Right ventricle myocardium superior (tissue), 1 donor: ENCODE measurements around the gene TMEM91. TPM values are rescaled to one million over a fixed set of nuclear protein-coding genes. Genes with fewer than 3 reads are reported as not detected.
A peak's percentile ranks its signal among the peaks of the same experiment; 100 is the strongest.

Source experiments
- ATAC-seq: fragments of 200-7000 bp; cut with Tn5 transposase; one replicate; pipeline ENCODE4 v1.9.1; 2020; ENCODE audit warnings: mild to moderate bottlenecking; ENCODE audit not compliant: poor library complexity
- DNase-seq: peaks from one replicate; pipeline ENCODE4 v3.0.0-alpha.2; 2020
- intact Hi-C: fragments of 100-400 bp; cut with DNase I; formaldehyde crosslinking; loops from one replicate; pipeline ENCODE4 v1.11.2; 2022
- total RNA-seq: library from RNA; stranded (reverse); fragmentation: NEBNext Ultra II Directional; extraction: Animal tissue kit (Norgen Biotek cat#: 25700); gene quantifications from one replicate; pipeline ENCODE4 v1.2.1, GENCODE V29; 2021
- donor health status: DM: no; HTN: yes; CAD: no; lungs with severe emphysema.

The TMEM91 gene
- total RNA-seq, 1 donor from 2014 or later = 3.5 TPM

DNA sequence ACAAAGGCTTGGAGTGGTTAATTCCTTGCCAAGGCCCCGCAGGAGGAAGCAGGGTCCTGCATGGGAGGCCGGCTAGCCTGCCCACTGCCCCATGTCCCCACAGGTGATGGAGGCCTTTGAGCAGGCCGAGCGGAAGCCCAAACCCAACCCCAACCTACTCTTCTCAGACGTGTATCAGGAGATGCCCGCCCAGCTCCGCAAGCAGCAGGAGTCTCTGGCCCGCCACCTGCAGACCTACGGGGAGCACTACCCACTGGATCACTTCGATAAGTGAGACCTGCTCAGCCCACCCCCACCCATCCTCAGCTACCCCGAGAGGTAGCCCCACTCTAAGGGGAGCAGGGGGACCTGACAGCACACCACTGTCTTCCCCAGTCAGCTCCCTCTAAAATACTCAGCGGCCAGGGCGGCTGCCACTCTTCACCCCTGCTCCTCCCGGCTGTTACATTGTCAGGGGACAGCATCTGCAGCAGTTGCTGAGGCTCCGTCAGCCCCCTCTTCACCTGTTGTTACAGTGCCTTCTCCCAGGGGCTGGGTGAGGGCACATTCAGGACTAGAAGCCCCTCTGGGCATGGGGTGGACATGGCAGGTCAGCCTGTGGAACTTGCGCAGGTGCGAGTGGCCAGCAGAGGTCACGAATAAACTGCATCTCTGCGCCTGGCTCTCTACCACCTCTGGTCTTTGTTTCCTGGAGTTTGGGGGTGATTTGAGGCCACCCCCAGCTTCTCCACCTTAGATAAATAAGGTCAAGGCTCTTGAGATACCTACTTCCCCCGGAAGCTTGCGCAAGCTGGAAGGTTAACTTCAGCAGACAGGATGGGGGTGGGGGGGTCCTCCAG lies 48.2 kb downstream of the TMEM91 start:
- intact Hi-C loops = no loop called here
- DNase-seq = no peak
- no peak for ATAC-seq

DNA sequence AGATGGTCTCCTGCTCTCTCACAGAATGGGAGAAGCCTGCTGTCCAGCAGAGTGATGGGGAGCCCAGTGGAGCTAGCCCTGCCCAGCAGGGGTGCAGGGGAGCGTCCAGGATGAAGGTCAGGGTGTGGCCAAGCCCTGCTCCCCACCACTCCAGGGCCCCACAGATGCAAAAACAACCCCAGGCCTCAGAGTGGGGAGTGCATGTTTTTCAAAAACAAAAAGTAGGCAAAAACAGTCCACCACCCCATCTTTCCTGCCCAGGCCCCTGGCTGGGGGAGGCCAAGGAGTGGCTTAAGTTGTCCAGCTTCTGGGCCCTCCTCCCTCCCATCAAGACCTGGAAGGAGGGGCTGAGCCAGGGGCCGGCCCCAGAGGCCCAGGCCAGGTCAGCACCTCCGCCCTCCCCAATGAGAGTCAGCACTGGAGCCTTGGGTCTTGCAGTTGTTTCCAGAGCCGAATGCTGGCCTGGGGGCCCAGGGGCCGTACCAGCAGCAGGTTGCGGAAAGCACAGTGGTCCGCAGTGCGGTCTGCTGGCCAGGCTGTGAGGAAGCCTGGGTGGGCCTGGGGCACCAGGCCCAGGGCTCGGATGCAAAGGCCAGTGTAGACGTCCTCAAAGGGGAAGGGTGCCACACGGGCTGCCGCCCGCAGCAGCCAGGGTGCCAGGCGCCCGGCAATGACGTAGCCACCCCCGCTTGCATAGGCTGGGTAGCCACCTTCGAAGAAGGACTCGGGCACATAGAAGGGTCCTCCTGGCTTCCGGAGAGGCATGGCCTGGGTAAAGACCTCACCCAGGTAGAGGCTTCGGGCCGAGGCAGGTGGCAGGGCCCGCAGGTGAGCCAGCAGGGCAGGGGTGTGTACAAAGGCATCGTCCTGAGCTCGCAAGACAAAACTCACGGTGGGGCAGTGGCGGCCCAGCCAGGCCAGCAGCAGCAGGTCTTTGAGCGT lies 49.1 kb downstream of the TMEM91 start:
- intact Hi-C loops = no loop called here
- ATAC-seq (no peak), DNase-seq (no peak)

DNA sequence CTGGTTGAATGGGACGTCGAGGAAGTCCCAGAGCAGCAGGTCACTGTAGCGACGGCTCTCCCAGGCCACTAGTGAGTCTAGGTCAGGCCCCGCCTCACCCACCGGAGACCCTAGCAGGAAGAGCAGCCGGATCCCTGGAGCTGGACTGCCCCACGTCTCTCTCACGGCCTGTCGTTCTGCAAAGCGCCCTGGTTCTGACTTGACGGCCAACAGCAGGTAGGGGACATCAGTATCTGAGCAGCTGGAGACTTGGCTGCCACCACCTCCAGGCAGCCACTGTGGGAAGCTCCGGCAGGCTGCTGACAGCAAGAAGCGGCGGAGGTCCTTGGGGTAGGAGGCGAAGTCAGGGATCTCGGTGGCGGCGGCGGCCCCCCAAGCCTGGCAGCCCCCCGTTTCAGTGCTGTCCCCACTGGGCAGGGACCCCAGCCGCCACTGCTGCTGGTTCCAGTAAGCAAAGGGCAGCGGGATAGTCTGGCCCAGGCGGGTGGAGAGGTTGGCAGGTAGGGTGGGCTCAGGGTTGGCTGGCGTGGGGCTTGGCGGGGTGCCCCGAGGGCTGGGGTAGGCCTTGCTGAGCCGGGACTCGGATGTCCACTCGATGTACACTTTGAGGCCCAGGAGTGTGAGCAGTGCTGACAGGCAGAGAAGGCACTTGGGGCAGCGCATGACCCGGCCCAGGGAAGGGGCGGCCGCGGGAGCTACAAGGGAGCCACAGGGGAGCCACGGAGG lies 49.9 kb downstream of the TMEM91 start:
- ATAC-seq (peak; percentile 28), DNase-seq (no peak)
- intact Hi-C loops = no loop called here

- ATAC-seq (peak; percentile 85), DNase-seq (peak; percentile 92)
- intact Hi-C loops = no loop called here
These were observed 50.8 kb downstream of the TMEM91 start, which contains the start of gene B3GNT8 for GRCh38 chr19:41426952-41427646. Gene B3GNT8 (minus strand): TSS chr19:41427374. CDS start chr19:41426778, 596 bp downstream.

DNA sequence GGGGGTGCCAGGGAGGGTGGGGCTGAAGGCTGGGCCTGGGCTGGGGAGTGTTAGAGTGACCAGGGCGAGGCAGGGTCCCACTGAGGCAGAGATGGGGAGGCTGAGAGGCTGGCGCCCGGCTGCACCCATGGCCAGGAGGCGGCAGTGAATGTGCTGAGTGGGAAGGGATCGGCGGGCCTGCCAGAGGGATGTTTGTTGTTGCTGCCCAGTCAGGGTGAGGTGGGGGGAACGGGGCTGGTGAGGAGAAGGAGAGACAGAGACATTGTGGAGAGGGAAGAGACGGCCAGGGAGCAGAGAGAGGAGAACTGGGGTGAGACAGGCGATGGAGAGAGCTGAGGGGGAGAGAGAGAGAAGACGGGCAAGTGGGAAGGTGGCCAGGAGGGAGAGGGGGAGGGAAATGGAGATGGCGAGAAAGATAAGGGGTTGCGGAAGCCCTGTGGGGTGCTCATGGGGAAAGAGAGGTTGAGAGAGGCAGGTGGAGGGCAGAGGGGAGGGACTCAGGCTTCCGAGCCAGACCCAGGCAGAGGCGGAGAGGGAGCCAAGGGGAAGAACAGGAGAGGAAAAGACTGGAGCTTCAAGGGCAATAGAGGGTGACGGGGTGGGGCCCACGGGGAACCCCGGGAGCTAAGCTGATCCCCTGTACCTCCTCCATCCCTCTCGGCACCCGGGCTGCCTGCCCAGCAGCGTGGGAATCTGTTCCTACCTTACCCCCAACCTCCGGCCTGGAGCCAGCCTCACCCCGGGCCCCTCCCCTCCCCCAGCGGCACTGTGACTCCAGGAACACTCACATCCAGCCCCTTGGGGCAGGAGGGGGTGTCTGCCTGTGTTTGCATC lies 51.5 kb downstream of the TMEM91 start:
- DNase-seq = peak; percentile 58
- peak; percentile 22 for ATAC-seq
- intact Hi-C loops = no loop called here

DNA sequence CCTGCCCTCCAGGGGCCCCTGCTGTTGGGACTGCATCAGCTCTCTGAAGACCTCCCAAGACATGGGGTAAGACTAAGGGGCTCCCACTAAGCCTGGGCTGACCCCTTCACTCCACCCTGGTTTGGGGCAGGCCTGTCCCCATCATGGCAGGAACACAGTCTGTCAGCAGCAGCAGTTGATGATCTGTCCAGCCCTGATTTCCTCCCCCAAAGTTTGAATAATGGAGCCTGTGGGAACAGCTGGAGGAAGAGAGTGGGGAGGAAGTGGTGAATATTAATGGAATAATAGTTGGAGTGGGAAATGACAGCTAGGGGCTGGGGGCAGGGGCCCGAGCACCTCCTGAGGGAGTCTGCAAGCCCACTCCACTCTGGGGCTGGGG lies 52.1 kb downstream of the TMEM91 start:
- intact Hi-C loops = no loop called here
- DNase-seq (no peak), ATAC-seq (no peak)

GRCh38 chr19:41430922-41431321 lies 54.6 kb downstream of the TMEM91 start:
- intact Hi-C loops = no loop called here
- ATAC-seq (no peak), DNase-seq (peak; percentile 33)

DNA sequence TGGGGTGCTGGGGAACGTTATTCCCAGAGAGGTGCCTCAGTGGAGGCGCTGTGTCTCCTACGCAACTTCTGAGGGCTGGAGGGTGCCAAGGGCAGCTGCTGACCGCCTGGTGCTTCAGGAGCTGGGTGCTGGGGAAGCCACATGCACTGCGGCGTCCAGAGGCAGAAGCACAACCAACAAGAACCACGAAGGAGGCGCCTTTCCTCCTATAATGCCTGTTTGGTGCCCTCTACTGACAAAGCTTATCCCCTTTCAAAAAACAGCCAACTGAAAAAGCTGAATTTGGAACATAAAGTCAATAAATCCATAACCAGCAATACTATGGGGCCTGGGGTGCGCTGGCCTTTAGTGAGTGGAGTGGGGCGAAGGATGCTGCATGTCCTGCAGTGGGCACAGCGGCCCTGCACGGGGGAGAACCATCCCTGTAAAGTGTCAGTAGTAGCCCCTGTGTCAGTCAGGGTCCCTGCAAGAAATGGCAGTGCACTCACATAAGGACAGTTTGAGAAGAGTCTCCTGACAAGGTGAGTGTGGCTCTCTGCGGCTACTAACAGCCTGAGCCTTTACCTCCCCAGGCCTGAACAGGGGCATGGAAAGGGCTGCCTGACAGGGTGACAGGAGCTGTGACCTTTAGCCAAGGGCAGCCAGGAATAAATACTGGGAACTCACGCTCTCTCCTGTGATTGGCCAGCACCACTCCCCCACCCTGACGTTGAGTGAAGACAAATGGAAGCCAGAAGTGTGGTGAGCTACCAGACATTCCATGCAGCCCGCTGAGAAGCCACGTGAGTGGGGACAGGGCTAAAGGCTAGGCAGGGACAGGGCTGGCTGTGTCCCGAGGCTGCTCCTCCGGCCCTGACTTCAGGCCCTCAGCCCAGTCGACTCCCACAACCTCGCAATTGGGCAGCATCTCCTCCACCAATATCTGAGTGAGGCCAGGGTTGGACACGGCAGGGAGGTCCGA lies 55.4 kb downstream of the TMEM91 start:
- intact Hi-C loops = no loop called here
- DNase-seq (peak; percentile 85), ATAC-seq (peak; percentile 74)

DNA sequence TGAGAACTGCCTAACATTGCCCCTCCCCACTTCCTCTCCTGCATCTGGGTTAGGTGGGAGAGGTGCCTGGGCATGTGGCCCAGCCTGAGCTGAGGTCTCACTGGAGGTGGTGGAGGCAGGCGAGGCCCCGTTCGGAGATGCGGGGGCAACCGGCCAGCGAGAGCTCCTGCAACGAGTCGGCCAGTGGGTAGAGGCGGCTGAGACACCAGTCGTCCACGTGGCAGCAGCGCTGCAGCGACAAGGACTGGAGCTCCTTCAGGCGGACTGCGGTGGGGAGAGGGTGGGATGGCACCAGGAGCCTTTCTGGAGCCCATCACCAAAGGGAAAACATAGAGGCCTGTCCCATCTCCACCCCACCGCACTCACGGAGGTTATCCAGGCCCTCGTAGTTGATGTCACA lies 56.8 kb downstream of the TMEM91 start:
- intact Hi-C loops = no loop called here
- ATAC-seq (no peak), DNase-seq (peak; percentile 48)

Other genes starting within 250 kb of the TMEM91 start
- gene CYP2S1, start 183.3 kb upstream of the TMEM91 start, total RNA-seq = 0.56 TPM
- 18.0 TPM for gene AXL, start 157.3 kb upstream of the TMEM91 start, total RNA-seq
- gene HNRNPUL1, start 112.2 kb upstream of the TMEM91 start, total RNA-seq = 114 TPM
- 14.3 TPM for gene CCDC97, start 66.4 kb upstream of the TMEM91 start, total RNA-seq
- 13.1 TPM for gene TGFB1, start 22.6 kb upstream of the TMEM91 start, total RNA-seq
- gene B9D2, start 12.4 kb upstream of the TMEM91 start, total RNA-seq = 2.6 TPM
- gene EXOSC5, start 20.8 kb downstream of the TMEM91 start, total RNA-seq = 17.4 TPM
- 50.4 TPM for gene BCKDHA, start 21.3 kb downstream of the TMEM91 start, total RNA-seq
- 12.5 TPM for gene B3GNT8, start 50.8 kb downstream of the TMEM91 start, total RNA-seq
- gene DMAC2, start 63.4 kb downstream of the TMEM91 start, total RNA-seq = 113 TPM
- not detected for gene ERICH4, start 66.6 kb downstream of the TMEM91 start, total RNA-seq
- 0.86 TPM for gene CEACAM21, start 199.6 kb downstream of the TMEM91 start, total RNA-seq